Panc1 (cell line): ENCODE results near the gene CPD.

Experiments used
- POLR2AphosphoS5 ChIP-seq: IDR thresholded peaks from 2 replicates; pipeline ENCODE4 v1.6.1; 2012; ENCODE audit warnings: mild to moderate bottlenecking, low read depth, low read length, moderate library complexity
- SIN3A ChIP-seq: IDR thresholded peaks from 2 replicates; pipeline ENCODE4 v1.6.1; 2012; ENCODE audit warnings: low read depth, mild to moderate bottlenecking, low read length, moderate library complexity, borderline replicate concordance; ENCODE audit not compliant: insufficient read depth
- TCF7L2 ChIP-seq: IDR thresholded peaks from 2 replicates; pipeline ENCODE4 v1.6.1; 2011; ENCODE audit warnings: mild to moderate bottlenecking, low read depth, low read length, inconsistent platforms
- TF ChIP-seq, protein P1 (sequence below): fragments of 450-650 bp; IDR thresholded peaks from 2 replicates; pipeline ENCODE4 v1.5.1; 2017; ENCODE audit warnings: mild to moderate bottlenecking
- TF ChIP-seq, protein P2 (sequence below), 2 experiments: IDR thresholded peaks; 2 replicates each; pipeline ENCODE4 v1.6.1; 2011 to 2012; ENCODE audit warnings: low read depth in 2 of 2, control low read depth in 1 of 2, low read length in 1 of 2, mild to moderate bottlenecking in 1 of 2, moderate library complexity in 1 of 2; ENCODE audit not compliant: insufficient read depth in 1 of 2

DNA sequence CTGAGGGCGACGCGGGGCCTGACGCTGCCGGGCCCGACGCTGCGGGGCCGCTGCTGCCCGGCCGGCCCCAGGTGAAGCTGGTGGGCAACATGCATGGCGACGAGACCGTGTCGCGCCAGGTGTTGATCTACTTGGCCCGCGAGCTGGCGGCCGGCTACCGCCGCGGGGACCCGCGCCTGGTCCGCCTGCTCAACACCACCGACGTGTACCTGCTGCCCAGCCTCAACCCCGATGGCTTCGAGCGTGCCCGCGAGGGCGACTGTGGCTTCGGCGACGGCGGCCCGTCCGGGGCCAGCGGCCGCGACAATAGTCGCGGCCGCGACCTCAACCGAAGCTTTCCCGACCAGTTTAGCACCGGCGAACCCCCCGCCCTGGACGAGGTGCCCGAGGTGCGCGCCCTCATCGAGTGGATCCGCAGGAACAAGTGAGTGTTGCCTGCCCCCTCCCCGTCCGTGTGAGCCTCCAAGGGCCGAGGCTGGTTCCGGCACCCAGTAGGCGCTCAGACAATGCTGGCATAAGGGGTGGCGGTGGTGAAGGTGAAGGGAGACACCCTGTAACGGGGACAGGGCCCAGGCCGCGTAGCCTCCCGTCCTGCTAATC, 676 bp downstream of the CPD start:
- TF ChIP-seq, protein P1, sequence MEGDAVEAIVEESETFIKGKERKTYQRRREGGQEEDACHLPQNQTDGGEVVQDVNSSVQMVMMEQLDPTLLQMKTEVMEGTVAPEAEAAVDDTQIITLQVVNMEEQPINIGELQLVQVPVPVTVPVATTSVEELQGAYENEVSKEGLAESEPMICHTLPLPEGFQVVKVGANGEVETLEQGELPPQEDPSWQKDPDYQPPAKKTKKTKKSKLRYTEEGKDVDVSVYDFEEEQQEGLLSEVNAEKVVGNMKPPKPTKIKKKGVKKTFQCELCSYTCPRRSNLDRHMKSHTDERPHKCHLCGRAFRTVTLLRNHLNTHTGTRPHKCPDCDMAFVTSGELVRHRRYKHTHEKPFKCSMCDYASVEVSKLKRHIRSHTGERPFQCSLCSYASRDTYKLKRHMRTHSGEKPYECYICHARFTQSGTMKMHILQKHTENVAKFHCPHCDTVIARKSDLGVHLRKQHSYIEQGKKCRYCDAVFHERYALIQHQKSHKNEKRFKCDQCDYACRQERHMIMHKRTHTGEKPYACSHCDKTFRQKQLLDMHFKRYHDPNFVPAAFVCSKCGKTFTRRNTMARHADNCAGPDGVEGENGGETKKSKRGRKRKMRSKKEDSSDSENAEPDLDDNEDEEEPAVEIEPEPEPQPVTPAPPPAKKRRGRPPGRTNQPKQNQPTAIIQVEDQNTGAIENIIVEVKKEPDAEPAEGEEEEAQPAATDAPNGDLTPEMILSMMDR = no peak
- TF ChIP-seq POLR2AphosphoS5 (no peak), SIN3A (0 out of 2 replicates have a peak, but pooled peaks have one; percentile 62), TCF7L2 (no peak)
- TF ChIP-seq, protein P2, sequence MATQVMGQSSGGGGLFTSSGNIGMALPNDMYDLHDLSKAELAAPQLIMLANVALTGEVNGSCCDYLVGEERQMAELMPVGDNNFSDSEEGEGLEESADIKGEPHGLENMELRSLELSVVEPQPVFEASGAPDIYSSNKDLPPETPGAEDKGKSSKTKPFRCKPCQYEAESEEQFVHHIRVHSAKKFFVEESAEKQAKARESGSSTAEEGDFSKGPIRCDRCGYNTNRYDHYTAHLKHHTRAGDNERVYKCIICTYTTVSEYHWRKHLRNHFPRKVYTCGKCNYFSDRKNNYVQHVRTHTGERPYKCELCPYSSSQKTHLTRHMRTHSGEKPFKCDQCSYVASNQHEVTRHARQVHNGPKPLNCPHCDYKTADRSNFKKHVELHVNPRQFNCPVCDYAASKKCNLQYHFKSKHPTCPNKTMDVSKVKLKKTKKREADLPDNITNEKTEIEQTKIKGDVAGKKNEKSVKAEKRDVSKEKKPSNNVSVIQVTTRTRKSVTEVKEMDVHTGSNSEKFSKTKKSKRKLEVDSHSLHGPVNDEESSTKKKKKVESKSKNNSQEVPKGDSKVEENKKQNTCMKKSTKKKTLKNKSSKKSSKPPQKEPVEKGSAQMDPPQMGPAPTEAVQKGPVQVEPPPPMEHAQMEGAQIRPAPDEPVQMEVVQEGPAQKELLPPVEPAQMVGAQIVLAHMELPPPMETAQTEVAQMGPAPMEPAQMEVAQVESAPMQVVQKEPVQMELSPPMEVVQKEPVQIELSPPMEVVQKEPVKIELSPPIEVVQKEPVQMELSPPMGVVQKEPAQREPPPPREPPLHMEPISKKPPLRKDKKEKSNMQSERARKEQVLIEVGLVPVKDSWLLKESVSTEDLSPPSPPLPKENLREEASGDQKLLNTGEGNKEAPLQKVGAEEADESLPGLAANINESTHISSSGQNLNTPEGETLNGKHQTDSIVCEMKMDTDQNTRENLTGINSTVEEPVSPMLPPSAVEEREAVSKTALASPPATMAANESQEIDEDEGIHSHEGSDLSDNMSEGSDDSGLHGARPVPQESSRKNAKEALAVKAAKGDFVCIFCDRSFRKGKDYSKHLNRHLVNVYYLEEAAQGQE (IDR thresholded peaks at IDR 0.05; ENCODE audit: insufficient read depth in 1 of 2, low read depth in 2 of 2, low read length in 1 of 2) = no peak
